Upper lobe of left lung (tissue), 6 donors: ENCODE data around the gene PPP1CC. TPM values are rescaled to one million over a fixed set of nuclear protein-coding genes. Genes with fewer than 3 reads are reported as not detected.
"Not testable (repeated sequence)": the region's sequence is repeated elsewhere in the genome, so short reads cannot be mapped to it uniquely, and the experiment has no call there.

Experiments used
- ATAC-seq, 2 donors: fragments of 200-7000 bp; cut with Tn5 transposase; one replicate each; pipeline ENCODE4 v1.9.1; 2022; ENCODE audit warnings: mild to moderate bottlenecking in 2 of 2, moderate library complexity in 2 of 2; ENCODE audit not compliant: low FRiP score in 2 of 2
- DNase-seq, 2 donors: peaks; one replicate each; pipeline ENCODE4 v3.0.0-alpha.2; 2019 to 2020
- H3K27ac ChIP-seq, 4 donors: fragments of 200-600 bp; sonication (generic); one replicate each; pipeline ENCODE4 v1.5.1; 2016 to 2019
- H3K27me3 ChIP-seq, 4 donors: fragments of 200-600 bp; sonication (generic); one replicate each; pipeline ENCODE4 v1.5.1; 2017 to 2019
- H3K36me3 ChIP-seq, 4 donors: fragments of 200-600 bp; sonication (generic); one replicate each; pipeline ENCODE4 v1.5.1; 2016 to 2019
- H3K4me1 ChIP-seq, 4 donors: fragments of 200-600 bp; sonication (generic); one replicate each; pipeline ENCODE4 v1.5.1; 2018 to 2019
- H3K4me3 ChIP-seq, 4 donors: fragments of 200-600 bp; sonication (generic); one replicate each; pipeline ENCODE4 v1.5.1; 2017 to 2019; ENCODE audit warnings: mild to moderate bottlenecking in 2 of 4, moderate library complexity in 1 of 4
- H3K9me3 ChIP-seq, 4 donors: fragments of 200-600 bp; sonication (generic); one replicate each; pipeline ENCODE4 v1.5.1; 2018 to 2019
- EP300 ChIP-seq, 4 donors: sonication (generic); formaldehyde crosslinking; IDR thresholded peaks; one replicate each; pipeline ENCODE4 v1.5.1; 2017; ENCODE audit warnings: antibody characterized with exemption in 4 of 4, control low read depth in 2 of 4
- POLR2A ChIP-seq, 4 donors: fragments of 450-650 bp; IDR thresholded peaks; one replicate each; pipeline ENCODE4 v1.5.1; 2016 to 2017; ENCODE audit warnings: antibody characterized with exemption in 4 of 4, mild to moderate bottlenecking in 2 of 4
- POLR2AphosphoS5 ChIP-seq, 2 donors: sonication (generic); formaldehyde crosslinking; IDR thresholded peaks; one replicate each; pipeline ENCODE4 v1.5.1; 2017; ENCODE audit warnings: antibody characterized with exemption in 2 of 2
- WGBS, 2 donors: methylation state at CpG; one replicate each; pipeline ENCODE4 v1.1.5; 2017 to 2018; 5-methylcytosine and 5-hydroxymethylcytosine counted together
- total RNA-seq, 6 donors: library from RNA; depleted of rRNA in 4 of 6; stranded (reverse); fragments of >200 nt in 4 of 6; gene quantifications; one replicate each; pipeline versions ENCODE4 v1.1.0 to v1.2.1, GENCODE V29; 2016 to 2021
- TF ChIP-seq, protein P1 (sequence below), 6 experiments: fragments of 450-650 bp in 4 of 6; fragments of 200-600 bp in 2 of 6; sonication (generic) in 2 of 6; IDR thresholded peaks; one replicate each; pipeline ENCODE4 v1.5.1; 2016 to 2019; ENCODE audit warnings: antibody characterized with exemption in 6 of 6
- donor health status: DM: no; HTN: no; CAD: no; lungs with moderate emphysema.
- donor health status: DM: no; HTN: yes; CAD: no; lungs with severe emphysema.

Gene PPP1CC
- total RNA-seq, 6 donors from 2014 or later = 26.0 to 114 (median 85.4) TPM

DNA sequence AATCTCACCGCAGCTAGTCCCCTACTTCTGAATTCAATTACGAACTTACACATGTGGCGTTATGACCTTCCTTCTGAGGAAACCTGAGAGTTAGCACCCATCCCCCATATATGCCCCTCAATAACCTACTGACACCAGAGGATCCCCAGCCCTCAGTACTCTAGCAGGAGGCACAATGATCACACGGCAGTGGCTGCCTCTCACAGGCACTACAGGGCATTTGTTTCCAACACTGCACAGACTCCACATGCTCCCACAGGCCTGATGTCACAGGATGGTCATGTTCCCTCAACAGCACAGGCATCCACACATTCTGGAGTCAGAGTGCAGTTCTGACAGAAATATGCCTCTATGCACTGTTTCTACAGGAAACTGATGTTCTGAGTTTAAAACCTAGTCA lies 17.4 kb downstream of the PPP1CC start:
- peaks cover 32 to 99% (median 68%) of the 10 kb centered on the region in 4 donors for H3K36me3 ChIP-seq
- H3K9me3 ChIP-seq = no peaks in the 10 kb centered on the region
- 84 to 93% methylated on average over 3 to 4 of the region's 4 CpGs for WGBS, 2 donors
- H3K4me1 ChIP-seq = no peaks in the 10 kb centered on the region
- no peak overlapping the region for H3K4me3 ChIP-seq
- no peak for DNase-seq
- ATAC-seq = no peak
- H3K27me3 ChIP-seq = no peaks in the 10 kb centered on the region
- H3K27ac ChIP-seq = no peak overlapping the region
- TF ChIP-seq POLR2AphosphoS5 (IDR thresholded peaks at IDR 0.05) (no peak), EP300 (IDR thresholded peaks at IDR 0.05) (no peak), POLR2A (IDR thresholded peaks at IDR 0.05) (no peak)
- TF ChIP-seq, protein P1, sequence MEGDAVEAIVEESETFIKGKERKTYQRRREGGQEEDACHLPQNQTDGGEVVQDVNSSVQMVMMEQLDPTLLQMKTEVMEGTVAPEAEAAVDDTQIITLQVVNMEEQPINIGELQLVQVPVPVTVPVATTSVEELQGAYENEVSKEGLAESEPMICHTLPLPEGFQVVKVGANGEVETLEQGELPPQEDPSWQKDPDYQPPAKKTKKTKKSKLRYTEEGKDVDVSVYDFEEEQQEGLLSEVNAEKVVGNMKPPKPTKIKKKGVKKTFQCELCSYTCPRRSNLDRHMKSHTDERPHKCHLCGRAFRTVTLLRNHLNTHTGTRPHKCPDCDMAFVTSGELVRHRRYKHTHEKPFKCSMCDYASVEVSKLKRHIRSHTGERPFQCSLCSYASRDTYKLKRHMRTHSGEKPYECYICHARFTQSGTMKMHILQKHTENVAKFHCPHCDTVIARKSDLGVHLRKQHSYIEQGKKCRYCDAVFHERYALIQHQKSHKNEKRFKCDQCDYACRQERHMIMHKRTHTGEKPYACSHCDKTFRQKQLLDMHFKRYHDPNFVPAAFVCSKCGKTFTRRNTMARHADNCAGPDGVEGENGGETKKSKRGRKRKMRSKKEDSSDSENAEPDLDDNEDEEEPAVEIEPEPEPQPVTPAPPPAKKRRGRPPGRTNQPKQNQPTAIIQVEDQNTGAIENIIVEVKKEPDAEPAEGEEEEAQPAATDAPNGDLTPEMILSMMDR (IDR thresholded peaks at IDR 0.05) = no peak

GRCh38 chr12:110722892-110723291 lies 19.8 kb downstream of the PPP1CC start:
- H3K36me3 ChIP-seq = peaks cover 27 to 99% (median 64%) of the 10 kb centered on the region in 4 donors
- H3K4me1 ChIP-seq, H3K27me3 ChIP-seq, DNase-seq, H3K27ac ChIP-seq, ATAC-seq, H3K9me3 ChIP-seq, H3K4me3 ChIP-seq: not testable (repeated sequence)
- 92 to 94% methylated on average over 3 of the region's 3 CpGs for WGBS, 2 donors

DNA sequence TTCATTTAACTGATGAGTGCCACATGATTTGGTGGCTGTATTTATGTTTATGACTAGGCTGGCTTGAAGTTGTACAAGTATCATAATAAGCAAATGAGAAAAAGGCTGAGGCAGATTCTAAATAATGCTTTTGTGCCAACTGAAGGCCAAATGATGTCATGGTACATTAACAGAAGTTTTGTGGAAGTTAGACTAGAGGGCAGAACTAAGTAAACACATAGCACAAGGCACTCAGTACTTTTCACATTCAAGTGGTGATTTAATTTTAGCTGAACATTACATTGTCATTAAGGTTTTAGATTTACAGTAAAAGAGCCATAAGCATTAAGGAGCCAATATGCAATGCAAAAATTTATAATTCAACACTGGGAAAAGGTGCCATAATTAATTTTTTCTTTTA lies 21.1 kb downstream of the PPP1CC start:
- Histone ChIP-seq H3K4me3 (no peak overlapping the region), H3K9me3 (no peaks in the 10 kb centered on the region), H3K36me3 (peaks cover 27 to 96% (median 67%) of the 10 kb centered on the region in 4 donors), H3K4me1 (no peaks in the 10 kb centered on the region), H3K27me3 (no peaks in the 10 kb centered on the region), H3K27ac (no peak overlapping the region)
- ATAC-seq = no peak
- no peak for DNase-seq
- TF ChIP-seq EP300 (IDR thresholded peaks at IDR 0.05) (no peak), POLR2AphosphoS5 (IDR thresholded peaks at IDR 0.05) (no peak)
- TF ChIP-seq, protein P1 (IDR thresholded peaks at IDR 0.05) = no peak

GRCh38 chr12:110720516-110720915 lies 22.2 kb downstream of the PPP1CC start:
- DNase-seq (no peak), ATAC-seq (no peak)
- Histone ChIP-seq H3K27ac (no peak overlapping the region), H3K36me3 (peaks cover 27 to 95% (median 60%) of the 10 kb centered on the region in 4 donors), H3K27me3 (no peaks in the 10 kb centered on the region), H3K4me3 (no peak overlapping the region), H3K9me3 (no peaks in the 10 kb centered on the region), H3K4me1 (no peaks in the 10 kb centered on the region)
- TF ChIP-seq POLR2AphosphoS5 (IDR thresholded peaks at IDR 0.05) (no peak), POLR2A (IDR thresholded peaks at IDR 0.05) (no peak), EP300 (IDR thresholded peaks at IDR 0.05) (no peak)
- TF ChIP-seq, protein P1 (IDR thresholded peaks at IDR 0.05) = no peak

DNA sequence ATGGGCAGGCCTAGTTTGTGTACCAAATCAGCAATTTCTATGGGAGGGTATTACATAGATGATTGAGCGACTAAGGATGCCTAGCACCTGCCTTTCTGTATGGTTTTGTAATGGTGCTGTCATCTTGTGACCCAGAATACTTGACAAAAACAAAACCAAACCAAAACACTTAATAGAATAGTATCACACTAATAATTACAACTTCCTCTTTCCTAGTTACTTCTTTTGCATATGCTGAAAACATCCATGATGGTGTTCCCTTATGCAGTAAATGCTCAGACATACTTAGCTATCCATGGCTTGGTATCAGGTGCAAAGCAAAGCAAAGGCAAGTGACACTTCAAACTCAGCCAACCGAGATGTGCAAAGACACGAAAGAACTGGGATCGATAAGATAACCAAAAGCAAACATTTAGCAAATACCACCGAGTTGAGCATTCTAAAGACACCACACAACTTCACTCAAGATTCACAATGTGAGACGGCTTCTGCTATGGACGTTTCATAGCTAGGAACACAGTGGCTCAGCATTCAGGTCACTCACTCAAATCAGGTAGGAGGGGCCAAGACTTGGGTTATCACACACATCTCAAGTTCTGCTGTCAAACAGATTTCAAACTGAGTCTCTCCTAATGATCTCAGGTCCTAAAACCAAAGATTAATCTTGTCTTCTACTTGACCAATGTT lies 24.3 kb downstream of the PPP1CC start:
- Histone ChIP-seq H3K27me3 (no peaks in the 10 kb centered on the region), H3K9me3 (no peaks in the 10 kb centered on the region), H3K4me3 (no peak overlapping the region), H3K27ac (no peak overlapping the region), H3K36me3 (peaks cover 17 to 73% (median 40%) of the 10 kb centered on the region in 4 donors), H3K4me1 (no peaks in the 10 kb centered on the region)
- TF ChIP-seq EP300 (IDR thresholded peaks at IDR 0.05) (no peak), POLR2A (IDR thresholded peaks at IDR 0.05) (no peak), POLR2AphosphoS5 (IDR thresholded peaks at IDR 0.05) (no peak)
- TF ChIP-seq, protein P1 (IDR thresholded peaks at IDR 0.05) = no peak
- 75 to 81% methylated on average over 7 of the region's 7 CpGs for WGBS, 2 donors
- DNase-seq (no peak), ATAC-seq (no peak)
